ENCODE measurements around the gene SLC25A46.
"Not testable (repeated sequence)": the region's sequence is repeated elsewhere in the genome, so short reads cannot be mapped to it uniquely, and the experiment has no call there.

Gene SLC25A46

GRCh38 chr5:110757118-110757729 lies 18.4 kb downstream of the SLC25A46 start:
- peak; percentile 28 for DNase-seq

GRCh38 chr5:110760158-110760557 lies 21.4 kb downstream of the SLC25A46 start:
- no peak for DNase-seq

- no peak for DNase-seq
Measured at GRCh38 chr5:110768138-110768860, 29.5 kb downstream of the SLC25A46 start.

- DNase-seq = no peak
Measured at GRCh38 chr5:110769000-110769681, 30.3 kb downstream of the SLC25A46 start.

- DNase-seq = no peak
Measured at GRCh38 chr5:110770286-110770685, 31.5 kb downstream of the SLC25A46 start.

- DNase-seq = no peak
Measured at GRCh38 chr5:110784901-110785300, 46.1 kb downstream of the SLC25A46 start.

GRCh38 chr5:110785356-110785755 lies 46.5 kb downstream of the SLC25A46 start:
- no peak for DNase-seq

- DNase-seq = not testable (repeated sequence)
Measured at GRCh38 chr5:110788006-110788405, 49.2 kb downstream of the SLC25A46 start.

GRCh38 chr5:110790673-110791072 lies 51.9 kb downstream of the SLC25A46 start:
- no peak for DNase-seq

GRCh38 chr5:110802998-110803397 lies 64.2 kb downstream of the SLC25A46 start:
- no peak for DNase-seq

- DNase-seq = no peak
Measured at GRCh38 chr5:110803467-110804326, 64.9 kb downstream of the SLC25A46 start.

GRCh38 chr5:110807169-110807568 lies 68.4 kb downstream of the SLC25A46 start:
- no peak for DNase-seq

GRCh38 chr5:110809006-110809405 lies 70.2 kb downstream of the SLC25A46 start:
- DNase-seq = no peak
